Hepatocyte (in vitro differentiated cells): ENCODE results near the gene STK24.

Source experiments
- EZH2 ChIP-seq: fragments of 200-600 bp; sonication (generic); IDR thresholded peaks from 2 replicates; pipeline ENCODE4 v1.6.1; 2016; ENCODE audit warnings: antibody characterized with exemption, mild to moderate bottlenecking, borderline replicate concordance
- EZH2phosphoT487 ChIP-seq: fragments of 200-600 bp; sonication (generic); IDR thresholded peaks from one replicate; pipeline ENCODE4 v1.6.1; 2018; ENCODE audit warnings: antibody characterized with exemption, mild to moderate bottlenecking, low read depth, moderate library complexity; ENCODE audit not compliant: unreplicated experiment, severe bottlenecking
- TF ChIP-seq, protein P1 (sequence below): fragments of 200-600 bp; sonication (generic); IDR thresholded peaks from 2 replicates; pipeline ENCODE4 v1.5.1; 2016; ENCODE audit warnings: antibody characterized with exemption, mild to moderate bottlenecking; ENCODE audit not compliant: poor library complexity

DNA sequence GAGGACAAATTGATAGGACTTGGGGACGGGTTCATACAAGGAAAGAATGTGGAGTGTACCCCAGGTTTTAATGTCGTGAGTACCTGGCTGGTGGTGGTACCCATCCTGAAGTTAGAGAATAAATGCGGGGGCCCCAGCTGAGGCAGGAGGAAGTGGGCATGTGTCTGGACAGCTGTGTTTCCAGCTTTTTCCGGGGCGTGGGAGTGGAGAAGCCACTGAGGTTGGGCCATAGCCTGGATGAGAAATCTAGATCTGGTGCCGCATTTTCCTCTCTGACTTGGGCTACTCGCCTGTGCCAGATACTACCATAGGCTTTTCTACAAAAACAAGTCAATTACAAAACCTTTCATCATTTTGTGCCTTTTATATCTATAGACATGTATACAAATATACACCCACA lies 147.4 kb downstream of the STK24 start:
- TF ChIP-seq EZH2 = no peak
- TF ChIP-seq, protein P1, sequence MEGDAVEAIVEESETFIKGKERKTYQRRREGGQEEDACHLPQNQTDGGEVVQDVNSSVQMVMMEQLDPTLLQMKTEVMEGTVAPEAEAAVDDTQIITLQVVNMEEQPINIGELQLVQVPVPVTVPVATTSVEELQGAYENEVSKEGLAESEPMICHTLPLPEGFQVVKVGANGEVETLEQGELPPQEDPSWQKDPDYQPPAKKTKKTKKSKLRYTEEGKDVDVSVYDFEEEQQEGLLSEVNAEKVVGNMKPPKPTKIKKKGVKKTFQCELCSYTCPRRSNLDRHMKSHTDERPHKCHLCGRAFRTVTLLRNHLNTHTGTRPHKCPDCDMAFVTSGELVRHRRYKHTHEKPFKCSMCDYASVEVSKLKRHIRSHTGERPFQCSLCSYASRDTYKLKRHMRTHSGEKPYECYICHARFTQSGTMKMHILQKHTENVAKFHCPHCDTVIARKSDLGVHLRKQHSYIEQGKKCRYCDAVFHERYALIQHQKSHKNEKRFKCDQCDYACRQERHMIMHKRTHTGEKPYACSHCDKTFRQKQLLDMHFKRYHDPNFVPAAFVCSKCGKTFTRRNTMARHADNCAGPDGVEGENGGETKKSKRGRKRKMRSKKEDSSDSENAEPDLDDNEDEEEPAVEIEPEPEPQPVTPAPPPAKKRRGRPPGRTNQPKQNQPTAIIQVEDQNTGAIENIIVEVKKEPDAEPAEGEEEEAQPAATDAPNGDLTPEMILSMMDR = no peak
- no peak for TF ChIP-seq EZH2phosphoT487
